Gastroesophageal sphincter (tissue), 3 donors: ENCODE data around the gene CHST10.

Source experiments
- CTCF ChIP-seq, 4 experiments: fragments of 200-600 bp in 2 of 4; fragments of 450-650 bp in 2 of 4; sonication (generic) in 1 of 4; IDR thresholded peaks; one replicate each; pipeline ENCODE4 v1.5.1; 2017 to 2019; ENCODE audit warnings: antibody characterized with exemption in 4 of 4, mild to moderate bottlenecking in 2 of 4, moderate library complexity in 2 of 4
- EP300 ChIP-seq: sonication (generic); formaldehyde crosslinking; IDR thresholded peaks from one replicate; pipeline ENCODE4 v1.6.1; 2017; ENCODE audit warnings: antibody characterized with exemption, mild to moderate bottlenecking
- POLR2A ChIP-seq, 2 donors: fragments of 450-650 bp; IDR thresholded peaks; one replicate each; pipeline ENCODE4 v1.6.1; 2017; ENCODE audit warnings: antibody characterized with exemption in 2 of 2, mild to moderate bottlenecking in 2 of 2, moderate library complexity in 1 of 2
- POLR2AphosphoS5 ChIP-seq: sonication (generic); formaldehyde crosslinking; IDR thresholded peaks from one replicate; pipeline ENCODE4 v1.6.1; 2017; ENCODE audit warnings: antibody characterized with exemption

- TF ChIP-seq POLR2A (IDR thresholded peaks at IDR 0.05) (no peak), CTCF (IDR thresholded peaks at IDR 0.05) (no peak), POLR2AphosphoS5 (no peak), EP300 (no peak)
Observed at GRCh38 chr2:100427111-100427510, 9.6 kb upstream of the CHST10 start.
